GM23338 (cell line): ENCODE measurements around the gene NIPA2. TPM values are rescaled to one million over a fixed set of nuclear protein-coding genes. Genes with fewer than 3 reads are reported as not detected.

Experiments used
- ATAC-seq: fragments of 200-7000 bp; cut with Tn5 transposase; 3 replicates; pipeline ENCODE4 v1.9.1; 2020
- DNase-seq: peaks from one replicate; pipeline ENCODE4 v3.0.0-alpha.2; 2015; ENCODE audit warnings: low spot score
- H2AFZ ChIP-seq: fragments of 200-600 bp; sonication (generic); 2 replicates; pipeline ENCODE4 v1.8.0; 2016; ENCODE audit warnings: antibody characterized with exemption, mild to moderate bottlenecking, moderate library complexity
- H3F3A ChIP-seq: fragments of 200-600 bp; sonication (generic); replicated peaks from 2 replicates; pipeline ENCODE4 v1.8.0; 2017; ENCODE audit warnings: antibody characterized with exemption, mixed run types, low read depth
- H3K27ac ChIP-seq: fragments of 200-600 bp; sonication (generic); 2 replicates; pipeline ENCODE4 v1.6.1; 2016; ENCODE audit warnings: low read depth
- H3K27me3 ChIP-seq: fragments of 200-600 bp; sonication (generic); 2 replicates; pipeline ENCODE4 v1.8.0; 2016; ENCODE audit warnings: mild to moderate bottlenecking, mixed run types, moderate library complexity; ENCODE audit not compliant: insufficient read depth
- H3K36me3 ChIP-seq: fragments of 200-600 bp; sonication (generic); 2 replicates; pipeline ENCODE4 v1.8.0; 2016; ENCODE audit warnings: mild to moderate bottlenecking; ENCODE audit not compliant: insufficient read depth
- H3K4me1 ChIP-seq: fragments of 200-600 bp; sonication (generic); 2 replicates; pipeline ENCODE4 v1.8.0; 2016; ENCODE audit warnings: mild to moderate bottlenecking, moderate library complexity; ENCODE audit not compliant: insufficient read depth
- H3K4me2 ChIP-seq: fragments of 200-600 bp; sonication (generic); 2 replicates; pipeline ENCODE4 v1.7.1; 2017; ENCODE audit warnings: mixed run types
- H3K4me3 ChIP-seq: fragments of 200-600 bp; sonication (generic); 2 replicates; pipeline ENCODE4 v1.6.1; 2016; ENCODE audit warnings: mixed run types
- H3K79me2 ChIP-seq: fragments of 200-600 bp; sonication (generic); replicated peaks from 2 replicates; pipeline ENCODE4 v1.8.0; 2017; ENCODE audit warnings: mild to moderate bottlenecking; ENCODE audit not compliant: insufficient read depth
- H3K9me2 ChIP-seq: fragments of 200-600 bp; sonication (generic); 2 replicates; pipeline ENCODE4 v1.8.0; 2017; ENCODE audit not compliant: insufficient read depth
- H4K20me1 ChIP-seq: fragments of 200-600 bp; sonication (generic); replicated peaks from 2 replicates; pipeline ENCODE4 v1.8.0; 2017; ENCODE audit warnings: mild to moderate bottlenecking; ENCODE audit not compliant: insufficient read depth
- H3K27ac Mint-ChIP-seq: 2 replicates; pipeline ENCODE4 v1.8.0; 2020; ENCODE audit warnings: inconsistent platforms, mild to moderate bottlenecking, moderate library complexity, mixed read lengths
- H3K27me3 Mint-ChIP-seq: 3 replicates; pipeline ENCODE4 v1.8.0; 2022; ENCODE audit warnings: low read depth, mild to moderate bottlenecking, moderate library complexity, mixed read lengths, inconsistent platforms; ENCODE audit not compliant: insufficient read depth, poor library complexity
- H3K36me3 Mint-ChIP-seq: 3 replicates; pipeline ENCODE4 v1.8.0; 2021; ENCODE audit warnings: low read depth, mild to moderate bottlenecking, inconsistent platforms, moderate library complexity, mixed read lengths
- H3K4me1 Mint-ChIP-seq: 3 replicates; pipeline ENCODE4 v1.8.0; 2020; ENCODE audit warnings: mild to moderate bottlenecking, inconsistent platforms, mixed read lengths
- H3K4me3 Mint-ChIP-seq: 3 replicates; pipeline ENCODE4 v1.8.0; 2021; ENCODE audit warnings: moderate library complexity, mild to moderate bottlenecking, inconsistent platforms, mixed read lengths
- H3K9me3 Mint-ChIP-seq: 3 replicates; pipeline ENCODE4 v1.8.0; 2020; ENCODE audit warnings: moderate library complexity, mild to moderate bottlenecking, inconsistent platforms, mixed read lengths
- CREB1 ChIP-seq: fragments of 250-450 bp; sonication (Bioruptor Pico); IDR thresholded peaks from 2 replicates; pipeline ENCODE4 v1.5.0; 2020; ENCODE audit warnings: low read depth, mild to moderate bottlenecking, moderate library complexity
- EZH2 ChIP-seq: fragments of 200-600 bp; sonication (generic); IDR thresholded peaks from one replicate; pipeline ENCODE4 v1.8.0; 2017; ENCODE audit warnings: antibody characterized with exemption, mild to moderate bottlenecking, low read depth; ENCODE audit not compliant: unreplicated experiment
- EZH2phosphoT487 ChIP-seq: fragments of 200-600 bp; sonication (generic); IDR thresholded peaks from one replicate; pipeline ENCODE4 v1.8.1; 2018; ENCODE audit warnings: antibody characterized with exemption; ENCODE audit not compliant: unreplicated experiment
- JUNB ChIP-seq: IDR thresholded peaks from one replicate; pipeline ENCODE4 v1.6.1; 2016; ENCODE audit warnings: antibody characterized with exemption; ENCODE audit not compliant: unreplicated experiment
- NANOG ChIP-seq: IDR thresholded peaks from 2 replicates; pipeline ENCODE4 v1.6.1; 2016; ENCODE audit warnings: antibody characterized with exemption, borderline replicate concordance
- POLR2AphosphoS5 ChIP-seq: IDR thresholded peaks from 2 replicates; pipeline ENCODE4 v1.6.1; 2016; ENCODE audit warnings: antibody characterized with exemption, low read depth
- STAT1 ChIP-seq: IDR thresholded peaks from one replicate; pipeline ENCODE4 v1.6.1; 2016; ENCODE audit warnings: antibody characterized with exemption; ENCODE audit not compliant: unreplicated experiment
- ZNF114 ChIP-seq: fragments of 250-450 bp; sonication (Bioruptor Pico); IDR thresholded peaks from 2 replicates; pipeline ENCODE4 v1.5.0; 2020; ENCODE audit warnings: mild to moderate bottlenecking, moderate library complexity
- ZNF331 ChIP-seq: fragments of 250-450 bp; sonication (Bioruptor Pico); IDR thresholded peaks from 2 replicates; pipeline ENCODE4 v1.5.0; 2020; ENCODE audit warnings: low read depth, mild to moderate bottlenecking, moderate library complexity
- polyA plus RNA-seq: library from polyadenylated mRNA; unstranded; fragments of >200 nt; fragmentation: Nextera tagmentation; extraction: Ambion mirVana; gene quantifications from 2 replicates; pipeline ENCODE4 v1.2.1, GENCODE V29; 2016
- total RNA-seq: library from RNA; depleted of rRNA; stranded (reverse); fragments of >200 nt; shearing (Covaris generic); gene quantifications from 2 replicates; pipeline ENCODE4 v1.2.3, GENCODE V29; 2014
- TF ChIP-seq, protein P1 (sequence below): IDR thresholded peaks from 2 replicates; pipeline ENCODE4 v1.6.1; 2016; ENCODE audit warnings: antibody characterized with exemption
- TF ChIP-seq, protein P2 (sequence below), 2 experiments: fragments of 200-600 bp in 1 of 2; sonication (generic) in 1 of 2; conservative IDR thresholded peaks; 2 replicates each; pipeline versions ENCODE4 v1.5.1 to v1.6.1; 2016 to 2017; ENCODE audit warnings: antibody characterized with exemption in 2 of 2, low read depth in 2 of 2, mild to moderate bottlenecking in 2 of 2, moderate library complexity in 1 of 2
- TF ChIP-seq, protein P3 (sequence below): IDR thresholded peaks from one replicate; pipeline ENCODE4 v1.6.1; 2018; ENCODE audit warnings: antibody characterized with exemption; ENCODE audit not compliant: unreplicated experiment
- TF ChIP-seq, protein P4 (sequence below): fragments of 250-450 bp; sonication (Bioruptor Pico); IDR thresholded peaks from 2 replicates; pipeline ENCODE4 v1.5.0; 2020; ENCODE audit warnings: mild to moderate bottlenecking, moderate library complexity

NIPA2 gene
- total and polyA plus RNA-seq, 2 experiments from 2014 or later, result 35.0 to 105 TPM

DNA sequence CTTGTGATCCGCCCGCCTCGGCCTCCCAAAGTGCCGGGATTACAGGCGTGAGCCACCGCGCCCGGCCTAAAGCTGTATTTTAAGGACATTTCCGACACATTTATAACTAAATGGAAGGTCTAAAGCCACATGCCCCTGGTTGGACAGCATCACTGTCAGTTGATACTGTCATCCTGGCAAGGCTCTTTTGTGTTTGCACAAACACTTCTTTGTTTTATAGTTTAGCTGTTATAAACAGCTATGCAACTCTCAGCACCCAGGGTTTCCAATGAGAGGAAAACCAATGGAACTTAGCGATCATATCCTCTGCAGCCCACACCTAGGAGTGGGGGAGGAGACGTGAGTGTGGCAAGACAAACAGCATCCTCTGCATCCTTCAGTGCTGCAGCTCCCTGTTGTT, 32.3 kb upstream of the NIPA2 start:
- Histone ChIP-seq H4K20me1 (peaks cover 14% of the 10 kb centered on the region; the same call in 1 of the 2 replicates), H3K4me3 (no peak overlapping the region), H3K4me1 (no peaks in the 10 kb centered on the region), H3K27me3 (no peaks in the 10 kb centered on the region), H3K79me2 (peaks cover 73% of the 10 kb centered on the region), H3F3A (no peaks in the 10 kb centered on the region), H3K36me3 (no peaks in the 10 kb centered on the region), H3K27ac (no peak overlapping the region), H3K4me2 (no peak overlapping the region), H2AFZ (no peak overlapping the region), H3K9me2 (no peaks in the 10 kb centered on the region)
- H3K4me1 Mint-ChIP-seq, result peaks cover 5% of the 10 kb centered on the region
- no peaks in the 10 kb centered on the region for H3K9me3 Mint-ChIP-seq
- ATAC-seq, result no peak
- H3K27ac Mint-ChIP-seq, result no peak overlapping the region
- H3K4me3 Mint-ChIP-seq, result no peak overlapping the region
- TF ChIP-seq EZH2phosphoT487 (no peak), POLR2AphosphoS5 (no peak), STAT1 (no peak), NANOG (no peak), JUNB (no peak), ZNF331 (CRISPR knock-in tag) (no peak), ZNF114 (CRISPR knock-in tag) (no peak), EZH2 (no peak), CREB1 (CRISPR knock-in tag) (no peak)
- TF ChIP-seq, protein P1, sequence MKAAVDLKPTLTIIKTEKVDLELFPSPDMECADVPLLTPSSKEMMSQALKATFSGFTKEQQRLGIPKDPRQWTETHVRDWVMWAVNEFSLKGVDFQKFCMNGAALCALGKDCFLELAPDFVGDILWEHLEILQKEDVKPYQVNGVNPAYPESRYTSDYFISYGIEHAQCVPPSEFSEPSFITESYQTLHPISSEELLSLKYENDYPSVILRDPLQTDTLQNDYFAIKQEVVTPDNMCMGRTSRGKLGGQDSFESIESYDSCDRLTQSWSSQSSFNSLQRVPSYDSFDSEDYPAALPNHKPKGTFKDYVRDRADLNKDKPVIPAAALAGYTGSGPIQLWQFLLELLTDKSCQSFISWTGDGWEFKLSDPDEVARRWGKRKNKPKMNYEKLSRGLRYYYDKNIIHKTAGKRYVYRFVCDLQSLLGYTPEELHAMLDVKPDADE, result no peak
- TF ChIP-seq, protein P2, sequence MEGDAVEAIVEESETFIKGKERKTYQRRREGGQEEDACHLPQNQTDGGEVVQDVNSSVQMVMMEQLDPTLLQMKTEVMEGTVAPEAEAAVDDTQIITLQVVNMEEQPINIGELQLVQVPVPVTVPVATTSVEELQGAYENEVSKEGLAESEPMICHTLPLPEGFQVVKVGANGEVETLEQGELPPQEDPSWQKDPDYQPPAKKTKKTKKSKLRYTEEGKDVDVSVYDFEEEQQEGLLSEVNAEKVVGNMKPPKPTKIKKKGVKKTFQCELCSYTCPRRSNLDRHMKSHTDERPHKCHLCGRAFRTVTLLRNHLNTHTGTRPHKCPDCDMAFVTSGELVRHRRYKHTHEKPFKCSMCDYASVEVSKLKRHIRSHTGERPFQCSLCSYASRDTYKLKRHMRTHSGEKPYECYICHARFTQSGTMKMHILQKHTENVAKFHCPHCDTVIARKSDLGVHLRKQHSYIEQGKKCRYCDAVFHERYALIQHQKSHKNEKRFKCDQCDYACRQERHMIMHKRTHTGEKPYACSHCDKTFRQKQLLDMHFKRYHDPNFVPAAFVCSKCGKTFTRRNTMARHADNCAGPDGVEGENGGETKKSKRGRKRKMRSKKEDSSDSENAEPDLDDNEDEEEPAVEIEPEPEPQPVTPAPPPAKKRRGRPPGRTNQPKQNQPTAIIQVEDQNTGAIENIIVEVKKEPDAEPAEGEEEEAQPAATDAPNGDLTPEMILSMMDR (conservative IDR thresholded peaks at IDR 0.05; ENCODE audit: low read depth in 2 of 2), result no peak
- TF ChIP-seq, protein P3, sequence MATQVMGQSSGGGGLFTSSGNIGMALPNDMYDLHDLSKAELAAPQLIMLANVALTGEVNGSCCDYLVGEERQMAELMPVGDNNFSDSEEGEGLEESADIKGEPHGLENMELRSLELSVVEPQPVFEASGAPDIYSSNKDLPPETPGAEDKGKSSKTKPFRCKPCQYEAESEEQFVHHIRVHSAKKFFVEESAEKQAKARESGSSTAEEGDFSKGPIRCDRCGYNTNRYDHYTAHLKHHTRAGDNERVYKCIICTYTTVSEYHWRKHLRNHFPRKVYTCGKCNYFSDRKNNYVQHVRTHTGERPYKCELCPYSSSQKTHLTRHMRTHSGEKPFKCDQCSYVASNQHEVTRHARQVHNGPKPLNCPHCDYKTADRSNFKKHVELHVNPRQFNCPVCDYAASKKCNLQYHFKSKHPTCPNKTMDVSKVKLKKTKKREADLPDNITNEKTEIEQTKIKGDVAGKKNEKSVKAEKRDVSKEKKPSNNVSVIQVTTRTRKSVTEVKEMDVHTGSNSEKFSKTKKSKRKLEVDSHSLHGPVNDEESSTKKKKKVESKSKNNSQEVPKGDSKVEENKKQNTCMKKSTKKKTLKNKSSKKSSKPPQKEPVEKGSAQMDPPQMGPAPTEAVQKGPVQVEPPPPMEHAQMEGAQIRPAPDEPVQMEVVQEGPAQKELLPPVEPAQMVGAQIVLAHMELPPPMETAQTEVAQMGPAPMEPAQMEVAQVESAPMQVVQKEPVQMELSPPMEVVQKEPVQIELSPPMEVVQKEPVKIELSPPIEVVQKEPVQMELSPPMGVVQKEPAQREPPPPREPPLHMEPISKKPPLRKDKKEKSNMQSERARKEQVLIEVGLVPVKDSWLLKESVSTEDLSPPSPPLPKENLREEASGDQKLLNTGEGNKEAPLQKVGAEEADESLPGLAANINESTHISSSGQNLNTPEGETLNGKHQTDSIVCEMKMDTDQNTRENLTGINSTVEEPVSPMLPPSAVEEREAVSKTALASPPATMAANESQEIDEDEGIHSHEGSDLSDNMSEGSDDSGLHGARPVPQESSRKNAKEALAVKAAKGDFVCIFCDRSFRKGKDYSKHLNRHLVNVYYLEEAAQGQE, result no peak
- TF ChIP-seq, protein P4, sequence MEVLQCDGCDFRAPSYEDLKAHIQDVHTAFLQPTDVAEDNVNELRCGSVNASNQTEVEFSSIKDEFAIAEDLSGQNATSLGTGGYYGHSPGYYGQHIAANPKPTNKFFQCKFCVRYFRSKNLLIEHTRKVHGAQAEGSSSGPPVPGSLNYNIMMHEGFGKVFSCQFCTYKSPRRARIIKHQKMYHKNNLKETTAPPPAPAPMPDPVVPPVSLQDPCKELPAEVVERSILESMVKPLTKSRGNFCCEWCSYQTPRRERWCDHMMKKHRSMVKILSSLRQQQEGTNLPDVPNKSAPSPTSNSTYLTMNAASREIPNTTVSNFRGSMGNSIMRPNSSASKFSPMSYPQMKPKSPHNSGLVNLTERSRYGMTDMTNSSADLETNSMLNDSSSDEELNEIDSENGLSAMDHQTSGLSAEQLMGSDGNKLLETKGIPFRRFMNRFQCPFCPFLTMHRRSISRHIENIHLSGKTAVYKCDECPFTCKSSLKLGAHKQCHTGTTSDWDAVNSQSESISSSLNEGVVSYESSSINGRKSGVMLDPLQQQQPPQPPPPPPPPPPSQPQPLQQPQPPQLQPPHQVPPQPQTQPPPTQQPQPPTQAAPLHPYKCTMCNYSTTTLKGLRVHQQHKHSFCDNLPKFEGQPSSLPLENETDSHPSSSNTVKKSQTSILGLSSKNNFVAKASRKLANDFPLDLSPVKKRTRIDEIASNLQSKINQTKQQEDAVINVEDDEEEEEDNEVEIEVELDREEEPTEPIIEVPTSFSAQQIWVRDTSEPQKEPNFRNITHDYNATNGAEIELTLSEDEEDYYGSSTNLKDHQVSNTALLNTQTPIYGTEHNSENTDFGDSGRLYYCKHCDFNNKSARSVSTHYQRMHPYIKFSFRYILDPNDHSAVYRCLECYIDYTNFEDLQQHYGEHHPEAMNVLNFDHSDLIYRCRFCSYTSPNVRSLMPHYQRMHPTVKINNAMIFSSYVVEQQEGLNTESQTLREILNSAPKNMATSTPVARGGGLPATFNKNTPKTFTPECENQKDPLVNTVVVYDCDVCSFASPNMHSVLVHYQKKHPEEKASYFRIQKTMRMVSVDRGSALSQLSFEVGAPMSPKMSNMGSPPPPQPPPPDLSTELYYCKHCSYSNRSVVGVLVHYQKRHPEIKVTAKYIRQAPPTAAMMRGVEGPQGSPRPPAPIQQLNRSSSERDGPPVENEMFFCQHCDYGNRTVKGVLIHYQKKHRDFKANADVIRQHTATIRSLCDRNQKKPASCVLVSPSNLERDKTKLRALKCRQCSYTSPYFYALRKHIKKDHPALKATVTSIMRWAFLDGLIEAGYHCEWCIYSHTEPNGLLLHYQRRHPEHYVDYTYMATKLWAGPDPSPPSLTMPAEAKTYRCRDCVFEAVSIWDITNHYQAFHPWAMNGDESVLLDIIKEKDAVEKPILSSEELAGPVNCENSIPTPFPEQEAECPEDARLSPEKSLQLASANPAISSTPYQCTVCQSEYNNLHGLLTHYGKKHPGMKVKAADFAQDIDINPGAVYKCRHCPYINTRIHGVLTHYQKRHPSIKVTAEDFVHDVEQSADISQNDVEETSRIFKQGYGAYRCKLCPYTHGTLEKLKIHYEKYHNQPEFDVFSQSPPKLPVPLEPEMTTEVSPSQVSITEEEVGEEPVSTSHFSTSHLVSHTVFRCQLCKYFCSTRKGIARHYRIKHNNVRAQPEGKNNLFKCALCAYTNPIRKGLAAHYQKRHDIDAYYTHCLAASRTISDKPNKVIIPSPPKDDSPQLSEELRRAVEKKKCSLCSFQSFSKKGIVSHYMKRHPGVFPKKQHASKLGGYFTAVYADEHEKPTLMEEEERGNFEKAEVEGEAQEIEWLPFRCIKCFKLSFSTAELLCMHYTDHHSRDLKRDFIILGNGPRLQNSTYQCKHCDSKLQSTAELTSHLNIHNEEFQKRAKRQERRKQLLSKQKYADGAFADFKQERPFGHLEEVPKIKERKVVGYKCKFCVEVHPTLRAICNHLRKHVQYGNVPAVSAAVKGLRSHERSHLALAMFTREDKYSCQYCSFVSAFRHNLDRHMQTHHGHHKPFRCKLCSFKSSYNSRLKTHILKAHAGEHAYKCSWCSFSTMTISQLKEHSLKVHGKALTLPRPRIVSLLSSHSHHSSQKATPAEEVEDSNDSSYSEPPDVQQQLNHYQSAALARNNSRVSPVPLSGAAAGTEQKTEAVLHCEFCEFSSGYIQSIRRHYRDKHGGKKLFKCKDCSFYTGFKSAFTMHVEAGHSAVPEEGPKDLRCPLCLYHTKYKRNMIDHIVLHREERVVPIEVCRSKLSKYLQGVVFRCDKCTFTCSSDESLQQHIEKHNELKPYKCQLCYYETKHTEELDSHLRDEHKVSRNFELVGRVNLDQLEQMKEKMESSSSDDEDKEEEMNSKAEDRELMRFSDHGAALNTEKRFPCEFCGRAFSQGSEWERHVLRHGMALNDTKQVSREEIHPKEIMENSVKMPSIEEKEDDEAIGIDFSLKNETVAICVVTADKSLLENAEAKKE (CRISPR knock-in tag), result no peak
- no peak for DNase-seq
- H3K36me3 Mint-ChIP-seq, result no peaks in the 10 kb centered on the region
- H3K27me3 Mint-ChIP-seq, result peaks cover 2% of the 10 kb centered on the region
